NT2/D1 (cell line): ENCODE results near the gene IL25.

Experiments
- SUZ12 ChIP-seq: IDR thresholded peaks from 2 replicates; pipeline ENCODE4 v1.6.1; 2011; ENCODE audit not compliant: insufficient read length, insufficient read depth; ENCODE audit errors: extremely low read depth
- YY1 ChIP-seq: IDR thresholded peaks from 2 replicates; pipeline ENCODE4 v1.6.1; 2011; ENCODE audit not compliant: insufficient read length, insufficient read depth
- ZNF274 ChIP-seq: IDR thresholded peaks from 2 replicates; pipeline ENCODE4 v1.6.1; 2011; ENCODE audit warnings: mild to moderate bottlenecking, low read depth, low read length

DNA sequence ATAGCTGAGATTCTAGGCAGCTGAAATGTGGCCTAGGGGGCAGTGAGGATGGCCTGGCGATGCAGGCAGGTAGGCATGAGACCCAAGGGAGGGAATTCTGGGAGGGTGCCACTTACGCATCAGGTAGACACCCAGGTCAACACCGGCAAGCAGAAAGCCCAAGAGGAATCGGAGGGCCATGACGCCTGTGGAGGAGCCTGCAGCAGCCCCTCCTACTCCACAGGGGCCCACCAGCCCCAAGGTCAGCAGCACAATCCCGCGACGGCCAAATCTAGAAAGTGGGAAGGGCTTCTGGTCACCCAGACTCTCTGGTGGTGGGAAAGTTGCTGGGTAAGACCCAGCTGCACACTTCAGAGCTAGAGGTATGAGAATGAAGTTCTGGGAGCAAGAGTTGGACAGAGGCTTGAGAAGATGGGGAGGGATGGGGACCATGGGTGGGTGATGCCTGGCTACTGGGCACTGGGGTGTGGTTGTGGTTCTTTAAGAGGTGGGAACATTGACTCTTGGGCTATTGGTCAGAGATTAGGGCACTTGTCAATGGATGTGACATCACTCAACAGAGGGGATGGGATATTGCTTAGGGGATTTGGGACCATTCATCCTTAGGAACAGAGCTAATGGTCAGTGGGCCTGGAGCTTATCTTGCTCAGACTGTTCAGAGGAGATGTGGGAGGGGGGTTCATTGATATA is 23.3 kb upstream of the IL25 start:
- no peak for TF ChIP-seq SUZ12
- no peak for TF ChIP-seq ZNF274
- no peak for TF ChIP-seq YY1
